HCT116 (cell line): Measurements from ENCODE around the gene ABHD12. TPM values are rescaled to one million over a fixed set of nuclear protein-coding genes. Genes with fewer than 3 reads are reported as not detected.
A peak's percentile ranks its signal among the peaks of the same experiment; 100 is the strongest.

Experiments
- ATAC-seq: fragments of 200-7000 bp; cut with Tn5 transposase; 2 replicates; pipeline ENCODE4 v1.9.1; 2020; ENCODE audit warnings: mild to moderate bottlenecking, moderate library complexity
- BruUV-seq: library from RNA; stranded (reverse); fragments of 400-500 nt; replicated peaks from 2 replicates; lab custom pipeline; 2021; lab: Mats Ljungman, UMichigan
- CTCF ChIA-PET: fragments of 300-600 bp; sonication (Branson Sonifier 250); formaldehyde crosslinking; loops from one replicate; lab custom pipeline; 2021; ENCODE audit warnings: antibody characterized with exemption; lab: Charles Lee
- POLR2A ChIA-PET: fragments of 300-600, 350-600 bp; sonication (Branson Sonifier 250); formaldehyde crosslinking; loops from one replicate; lab custom pipeline; 2021; ENCODE audit warnings: antibody characterized with exemption; lab: Charles Lee
- RAD21 ChIA-PET, 2 experiments: fragments of 300-600 bp; sonication (Branson Sonifier 250); formaldehyde crosslinking; loops; one replicate each; lab custom pipeline; 2023; ENCODE audit warnings: low total read pairs in 2 of 2; ENCODE audit not compliant: uncharacterized antibody in 2 of 2, unreplicated experiment in 2 of 2, low non-redundant PET in 1 of 2; lab: Charles Lee
- DNase-seq: peaks from one replicate; pipeline ENCODE4 v3.0.0-alpha.2; 2010; ENCODE audit warnings: low read depth, low spot score
- H2AFZ ChIP-seq: fragments of 200-600 bp; shearing (Covaris generic), sonication (generic); 2 replicates; pipeline ENCODE4 v1.6.1; 2017; ENCODE audit warnings: low read depth, mixed run types, mixed read lengths, antibody characterized with exemption, low read length; ENCODE audit not compliant: poor library complexity, severe bottlenecking
- H3K27ac ChIP-seq: 2 replicates; pipeline ENCODE4 v1.5.1; 2012; ENCODE audit warnings: low read depth, low read length
- H3K27me3 ChIP-seq: fragments of 200-600 bp; sonication (generic); 2 replicates; pipeline ENCODE4 v1.6.1; 2016; ENCODE audit warnings: mixed run types, low read length, mixed read lengths; ENCODE audit not compliant: insufficient read depth
- H3K36me3 ChIP-seq, 2 experiments: fragments of 200-500 bp in 1 of 2; fragments of 200-600 bp in 1 of 2; sonication (Bioruptor generic) in 1 of 2; sonication (generic) in 1 of 2; 2 replicates each; pipeline versions ENCODE4 v1.5.1 to v1.6.1; 2014 to 2016; ENCODE audit warnings: low read length in 2 of 2, inconsistent platforms in 1 of 2, mixed read lengths in 1 of 2, mixed run types in 1 of 2; ENCODE audit not compliant: insufficient read depth in 2 of 2, control insufficient read depth in 1 of 2
- H3K4me1 ChIP-seq, 2 experiments: fragments of 200-600 bp in 1 of 2; sonication (generic) in 1 of 2; 2 replicates each; pipeline versions ENCODE4 v1.5.1 to v1.6.1; 2012 to 2017; ENCODE audit warnings: low read length in 2 of 2, inconsistent platforms in 1 of 2, mild to moderate bottlenecking in 1 of 2, mixed read lengths in 1 of 2, mixed run types in 1 of 2, moderate library complexity in 1 of 2; ENCODE audit not compliant: insufficient read depth in 2 of 2, control insufficient read depth in 1 of 2
- H3K4me2 ChIP-seq: fragments of 200-600 bp; sonication (generic); 2 replicates; pipeline ENCODE4 v1.6.1; 2017; ENCODE audit warnings: mixed run types, low read length, mixed read lengths
- H3K4me3 ChIP-seq, 2 experiments: fragments of 200-600 bp in 1 of 2; sonication (generic) in 1 of 2; replicated peaks in 1 of 2; 2 replicates each; pipeline ENCODE4 v1.5.1; 2011 to 2016; ENCODE audit warnings: low read length in 2 of 2, control low read depth in 1 of 2, low read depth in 1 of 2, mild to moderate bottlenecking in 1 of 2, mixed read lengths in 1 of 2, mixed run types in 1 of 2
- H3K79me2 ChIP-seq: fragments of 200-600 bp; sonication (generic); 2 replicates; pipeline ENCODE4 v1.6.1; 2017; ENCODE audit warnings: mild to moderate bottlenecking, mixed run types, low read length, moderate library complexity, mixed read lengths; ENCODE audit not compliant: insufficient read depth
- H3K9ac ChIP-seq: fragments of 200-600 bp; sonication (generic); 2 replicates; pipeline ENCODE4 v1.6.1; 2016; ENCODE audit warnings: low read length, mixed read lengths
- H3K9me2 ChIP-seq: fragments of 200-600 bp; sonication (generic), shearing (Covaris generic); 2 replicates; pipeline ENCODE4 v1.6.1; 2017; ENCODE audit warnings: mixed run types, mild to moderate bottlenecking, moderate library complexity; ENCODE audit not compliant: insufficient read depth
- H3K9me3 ChIP-seq, 2 experiments: fragments of 200-500 bp in 1 of 2; fragments of 200-600 bp in 1 of 2; sonication (Bioruptor generic) in 1 of 2; sonication (generic) in 1 of 2; 2 replicates each; pipeline ENCODE4 v1.6.1; 2014 to 2017; ENCODE audit warnings: low read length in 2 of 2, mixed read lengths in 2 of 2, inconsistent platforms in 1 of 2, low read depth in 1 of 2, mild to moderate bottlenecking in 1 of 2, mixed run types in 1 of 2, moderate library complexity in 1 of 2; ENCODE audit not compliant: control insufficient read depth in 1 of 2, insufficient read depth in 1 of 2
- H4K20me1 ChIP-seq: fragments of 200-600 bp; sonication (generic), shearing (Covaris generic); 2 replicates; pipeline ENCODE4 v1.6.1; 2017; ENCODE audit warnings: mixed run types, mild to moderate bottlenecking, moderate library complexity; ENCODE audit not compliant: insufficient read depth
- CEBPB ChIP-seq: IDR thresholded peaks from 2 replicates; pipeline ENCODE4 v1.6.1; 2012; ENCODE audit warnings: low read depth
- RAD21 ChIP-seq: IDR thresholded peaks from 2 replicates; pipeline ENCODE4 v1.6.1; 2012; ENCODE audit warnings: low read depth, mild to moderate bottlenecking
- intact Hi-C: fragments of 100-400 bp; cut with micrococcal nuclease; formaldehyde crosslinking; loops from 2 replicates; pipeline ENCODE4 v1.10.0; 2022
- total RNA-seq: library from RNA; stranded (reverse); gene quantifications from one replicate; pipeline ENCODE4 v1.2.1, GENCODE V29; 2021; ENCODE audit not compliant: unreplicated experiment
- TF ChIP-seq, protein P1 (sequence below), 3 experiments: fragments of 200-600 bp in 1 of 3; sonication (generic) in 1 of 3; IDR thresholded peaks in 2 of 3; conservative IDR thresholded peaks in 1 of 3; 2 replicates each; pipeline ENCODE4 v1.5.1; 2012 to 2017; ENCODE audit warnings: low read depth in 2 of 3, low read length in 2 of 3, antibody characterized with exemption in 1 of 3, borderline replicate concordance in 1 of 3, control low read depth in 1 of 3, mild to moderate bottlenecking in 1 of 3, mixed read lengths in 1 of 3, mixed run types in 1 of 3, moderate library complexity in 1 of 3; ENCODE audit not compliant: insufficient read depth in 1 of 3

The ABHD12 gene
- total RNA-seq, 1 experiment from 2014 or later = 31.7 TPM

- TSS peak; percentile 34 for BruUV-seq
- ChIA-PET POLR2A (no interaction called here), RAD21 (interaction anchor here (0.9 to 1.6 kb wide), 2 partner anchors 102 to 103 kb away, joined by 3 read pairs; no protein-coding TSS in a partner anchor), CTCF (interaction anchor here (1.1 to 5.0 kb wide), 2 partner anchors 12 to 102 kb away, joined by 3 to 44 read pairs; no protein-coding TSS in a partner anchor)
- Histone ChIP-seq H3K79me2 (no peaks in the 10 kb centered on the region), H2AFZ (no peak overlapping the region), H3K4me3 (no peak overlapping the region), H3K9me2 (no peaks in the 10 kb centered on the region), H4K20me1 (no peaks in the 10 kb centered on the region), H3K27me3 (no peaks in the 10 kb centered on the region), H3K9me3 (no peaks in the 10 kb centered on the region), H3K9ac (no peak overlapping the region), H3K4me1 (peaks cover 29 to 34% of the 10 kb centered on the region in 2 experiments), H3K36me3 (peaks cover 3 to 6% of the 10 kb centered on the region in 2 experiments; a peak in 1 of 4 replicates), H3K4me2 (no peak overlapping the region), H3K27ac (peak overlapping the region; percentile 57)
- TF ChIP-seq CEBPB = no peak
- TF ChIP-seq, protein P1, sequence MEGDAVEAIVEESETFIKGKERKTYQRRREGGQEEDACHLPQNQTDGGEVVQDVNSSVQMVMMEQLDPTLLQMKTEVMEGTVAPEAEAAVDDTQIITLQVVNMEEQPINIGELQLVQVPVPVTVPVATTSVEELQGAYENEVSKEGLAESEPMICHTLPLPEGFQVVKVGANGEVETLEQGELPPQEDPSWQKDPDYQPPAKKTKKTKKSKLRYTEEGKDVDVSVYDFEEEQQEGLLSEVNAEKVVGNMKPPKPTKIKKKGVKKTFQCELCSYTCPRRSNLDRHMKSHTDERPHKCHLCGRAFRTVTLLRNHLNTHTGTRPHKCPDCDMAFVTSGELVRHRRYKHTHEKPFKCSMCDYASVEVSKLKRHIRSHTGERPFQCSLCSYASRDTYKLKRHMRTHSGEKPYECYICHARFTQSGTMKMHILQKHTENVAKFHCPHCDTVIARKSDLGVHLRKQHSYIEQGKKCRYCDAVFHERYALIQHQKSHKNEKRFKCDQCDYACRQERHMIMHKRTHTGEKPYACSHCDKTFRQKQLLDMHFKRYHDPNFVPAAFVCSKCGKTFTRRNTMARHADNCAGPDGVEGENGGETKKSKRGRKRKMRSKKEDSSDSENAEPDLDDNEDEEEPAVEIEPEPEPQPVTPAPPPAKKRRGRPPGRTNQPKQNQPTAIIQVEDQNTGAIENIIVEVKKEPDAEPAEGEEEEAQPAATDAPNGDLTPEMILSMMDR (IDR thresholded peaks at IDR 0.05 in 2 of 3, conservative IDR thresholded peaks at IDR 0.05 in 1 of 3; ENCODE audit: borderline replicate concordance in 1 of 3, insufficient read depth in 1 of 3, low read depth in 2 of 3, low read length in 2 of 3) = peak; percentile 22 to 66 (median 61); a peak in 5 of 6 replicates
- peak; percentile 42; the same call in 1 of the 2 replicates for TF ChIP-seq RAD21
- ATAC-seq = peak; percentile 50
- no peak for DNase-seq
- intact Hi-C loops = no loop called here
These were observed 94.2 kb downstream of the ABHD12 start for GRCh38 chr20:25296094-25297093.
